IgD-negative memory B cell (primary cell): Measurements from ENCODE around the gene LHX3. TPM values are rescaled to one million over a fixed set of nuclear protein-coding genes. Genes with fewer than 3 reads are reported as not detected.
A peak's percentile ranks its signal among the peaks of the same experiment; 100 is the strongest.

Experiments used
- H3K27ac Mint-ChIP-seq, 3 donors: one replicate each; pipeline ENCODE4 v1.8.0; 2020 to 2022; ENCODE audit warnings: mild to moderate bottlenecking in 3 of 3, mixed read lengths in 3 of 3, moderate library complexity in 1 of 3
- H3K27me3 Mint-ChIP-seq: one replicate; pipeline ENCODE4 v1.8.0; 2021; ENCODE audit warnings: mixed read lengths
- H3K36me3 Mint-ChIP-seq: one replicate; pipeline ENCODE4 v1.8.0; 2020; ENCODE audit warnings: mild to moderate bottlenecking, mixed read lengths
- H3K4me1 Mint-ChIP-seq, 3 donors: one replicate each; pipeline ENCODE4 v1.8.0; 2020 to 2022; ENCODE audit warnings: mixed read lengths in 3 of 3, mild to moderate bottlenecking in 1 of 3
- H3K4me3 Mint-ChIP-seq, 4 donors: one replicate each; pipeline ENCODE4 v1.8.0; 2020 to 2022; ENCODE audit warnings: mild to moderate bottlenecking in 4 of 4, mixed read lengths in 4 of 4, moderate library complexity in 3 of 4
- H3K9me3 Mint-ChIP-seq, 3 donors: one replicate each; pipeline ENCODE4 v1.8.0; 2020 to 2021; ENCODE audit warnings: mixed read lengths in 3 of 3, mild to moderate bottlenecking in 1 of 3
- polyA plus RNA-seq: library from polyadenylated mRNA; unstranded; fragments of 300-500 nt; fragmentation: Illumina TruSeq; gene quantifications from one replicate; pipeline ENCODE4 v1.2.3, GENCODE V29; 2021

The LHX3 gene
- polyA plus RNA-seq, 1 donor from 2014 or later = not detected

DNA sequence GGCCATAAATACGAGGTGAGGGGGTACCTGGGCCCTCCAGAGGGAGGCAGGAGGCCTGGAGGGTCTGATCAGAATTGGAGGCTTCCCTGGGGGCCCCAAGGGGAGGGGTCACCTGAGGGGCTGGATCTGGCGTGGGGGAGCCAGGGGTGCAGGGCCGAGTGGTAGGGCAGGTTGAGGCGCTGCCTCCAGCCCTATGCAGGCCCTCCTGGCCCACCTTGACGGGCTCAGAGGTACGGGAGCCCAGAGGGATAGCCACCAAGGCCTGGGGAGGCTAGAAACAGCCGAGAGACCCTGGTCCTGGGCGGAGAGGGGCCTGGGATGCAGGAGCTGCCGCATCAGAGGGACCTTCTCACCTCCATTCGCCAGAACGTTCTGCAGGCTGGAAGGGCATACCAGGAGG, 24.3 kb downstream of the LHX3 start:
- no peaks in the 10 kb centered on the region for H3K4me1 Mint-ChIP-seq
- H3K36me3 Mint-ChIP-seq = no peaks in the 10 kb centered on the region
- no peak overlapping the region for H3K27ac Mint-ChIP-seq
- H3K4me3 Mint-ChIP-seq = no peak overlapping the region
- H3K9me3 Mint-ChIP-seq = no peaks in the 10 kb centered on the region
- H3K27me3 Mint-ChIP-seq = peaks cover 19% of the 10 kb centered on the region

DNA sequence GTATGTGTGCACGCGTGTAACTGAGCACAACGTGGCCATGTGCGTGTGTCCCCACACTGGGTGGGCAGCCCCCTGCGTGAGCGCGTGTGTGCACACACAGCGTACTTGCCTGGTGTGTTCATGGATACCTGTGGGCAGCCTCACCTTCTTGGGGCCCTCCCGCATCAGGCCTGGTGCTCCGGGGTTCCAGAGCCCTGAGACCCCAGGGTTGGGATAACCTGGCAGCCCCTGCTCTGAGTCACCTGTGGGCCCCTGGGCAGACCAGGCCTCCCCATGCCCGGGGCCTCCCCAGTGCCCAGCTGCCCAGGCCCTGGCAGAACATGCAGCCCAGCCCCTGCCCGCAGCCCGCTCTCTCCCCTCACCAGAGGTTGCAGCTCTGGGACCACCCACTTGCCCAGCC, 25.2 kb downstream of the LHX3 start:
- Mint-ChIP-seq H3K4me1 (no peaks in the 10 kb centered on the region), H3K9me3 (no peaks in the 10 kb centered on the region), H3K4me3 (no peak overlapping the region), H3K36me3 (no peaks in the 10 kb centered on the region), H3K27ac (no peak overlapping the region), H3K27me3 (peaks cover 15% of the 10 kb centered on the region)

DNA sequence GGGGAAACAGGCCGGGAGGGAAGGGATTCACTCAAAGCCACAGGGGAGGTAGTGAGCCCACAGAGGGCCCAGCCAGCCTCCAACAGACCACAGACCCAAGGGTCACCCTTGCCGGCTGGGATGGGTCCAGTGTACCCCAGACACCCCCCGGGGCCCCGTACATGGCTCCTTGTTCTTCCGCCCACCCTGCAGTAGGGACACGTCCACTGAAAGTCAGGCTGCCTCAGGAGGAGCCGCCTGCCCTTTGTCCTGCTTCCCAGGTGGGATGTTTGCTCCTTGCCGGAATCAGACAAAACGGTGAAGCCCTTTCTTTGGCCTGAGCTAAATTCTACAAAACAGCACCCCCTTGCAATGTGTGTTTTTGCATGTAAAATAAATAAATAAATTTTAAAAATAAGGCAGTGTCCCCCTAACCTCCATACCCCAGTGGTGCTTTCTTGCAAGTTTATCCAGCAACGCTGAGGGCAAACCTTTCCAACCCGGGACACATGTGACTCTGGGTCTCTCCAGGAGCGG, 25.8 kb downstream of the LHX3 start:
- no peaks in the 10 kb centered on the region for H3K9me3 Mint-ChIP-seq
- H3K36me3 Mint-ChIP-seq = no peaks in the 10 kb centered on the region
- H3K4me3 Mint-ChIP-seq = no peak overlapping the region
- H3K4me1 Mint-ChIP-seq = no peaks in the 10 kb centered on the region
- H3K27me3 Mint-ChIP-seq = peaks cover 13% of the 10 kb centered on the region
- no peak overlapping the region for H3K27ac Mint-ChIP-seq

GRCh38 chr9:136178773-136179075, 26.2 kb downstream of the LHX3 start:
- H3K9me3 Mint-ChIP-seq = no peaks in the 10 kb centered on the region
- H3K4me1 Mint-ChIP-seq = no peaks in the 10 kb centered on the region
- H3K27me3 Mint-ChIP-seq = peaks cover 12% of the 10 kb centered on the region
- no peak overlapping the region for H3K27ac Mint-ChIP-seq
- no peaks in the 10 kb centered on the region for H3K36me3 Mint-ChIP-seq
- no peak overlapping the region for H3K4me3 Mint-ChIP-seq

DNA sequence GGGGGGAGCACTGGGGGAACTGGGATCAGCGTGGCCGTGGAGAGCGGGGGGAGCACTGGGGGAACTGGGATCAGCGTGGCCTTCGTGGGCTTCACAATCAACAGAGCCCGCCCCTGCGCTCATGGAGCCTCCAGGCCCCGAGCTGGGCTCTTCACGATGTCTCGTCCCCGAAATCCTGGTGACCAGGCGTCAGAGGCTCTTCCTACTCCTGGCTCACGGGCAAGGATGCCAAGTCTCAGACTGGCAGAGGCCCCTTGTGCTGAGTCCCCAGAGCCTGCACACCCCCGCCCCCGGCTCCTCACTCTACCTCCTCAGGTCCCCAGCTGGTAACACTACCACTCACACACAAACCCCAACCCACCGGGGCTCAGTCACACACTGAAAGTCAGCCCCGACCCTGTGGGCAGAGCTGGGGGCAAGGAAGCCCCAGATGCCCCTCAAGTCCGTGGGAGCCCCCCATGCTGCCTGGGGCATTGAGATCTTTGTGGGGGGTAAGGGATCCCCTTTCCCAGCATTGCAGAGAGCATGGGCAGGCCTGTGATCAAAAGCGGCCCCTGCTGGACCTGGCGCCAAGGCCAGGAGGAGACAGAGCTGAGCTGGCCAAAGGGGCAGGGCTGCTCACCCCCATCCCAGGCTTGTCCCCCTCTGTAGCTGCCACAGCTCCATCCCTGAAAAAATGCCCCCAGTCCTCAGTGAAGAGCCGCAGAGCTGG, 26.7 kb downstream of the LHX3 start:
- H3K36me3 Mint-ChIP-seq = peaks cover 1% of the 10 kb centered on the region
- H3K4me3 Mint-ChIP-seq = no peak overlapping the region
- peaks cover 8% of the 10 kb centered on the region for H3K27me3 Mint-ChIP-seq
- H3K4me1 Mint-ChIP-seq = no peaks in the 10 kb centered on the region
- no peaks in the 10 kb centered on the region for H3K9me3 Mint-ChIP-seq
- no peak overlapping the region for H3K27ac Mint-ChIP-seq

- no peak overlapping the region for H3K27ac Mint-ChIP-seq
- H3K27me3 Mint-ChIP-seq = peaks cover 4% of the 10 kb centered on the region
- no peaks in the 10 kb centered on the region for H3K4me1 Mint-ChIP-seq
- peaks cover 2% of the 10 kb centered on the region for H3K36me3 Mint-ChIP-seq
- no peak overlapping the region for H3K4me3 Mint-ChIP-seq
- no peaks in the 10 kb centered on the region for H3K9me3 Mint-ChIP-seq
These were observed 27.7 kb downstream of the LHX3 start for GRCh38 chr9:136177224-136177623.

DNA sequence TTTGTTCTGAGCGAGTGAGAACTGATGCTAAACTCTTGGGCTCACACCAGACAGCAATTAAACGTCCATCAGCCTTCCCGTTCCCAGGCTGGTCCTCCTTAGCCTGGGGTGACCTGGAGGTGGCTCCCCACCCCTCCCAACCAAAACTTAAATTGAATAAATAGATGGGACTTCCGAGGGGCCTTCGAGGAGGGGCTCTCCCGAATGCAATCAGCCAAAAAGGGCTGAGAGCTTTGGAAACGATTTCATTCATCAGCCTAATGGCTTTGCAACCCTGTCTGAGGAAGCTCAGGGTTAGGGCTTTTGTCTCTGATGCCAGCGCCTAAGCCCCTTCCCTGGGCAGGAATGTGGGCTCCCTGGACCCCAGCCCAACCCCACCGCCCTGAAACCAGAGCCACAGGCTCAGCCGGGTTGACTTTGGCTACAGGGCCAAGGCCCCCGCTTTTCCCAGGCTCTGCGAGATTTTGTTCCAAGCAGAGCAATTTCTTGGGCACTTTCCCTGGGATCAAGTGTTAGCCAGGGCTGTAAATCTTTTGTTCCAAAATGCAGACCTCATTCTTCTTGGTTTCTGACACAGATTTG, 29.2 kb downstream of the LHX3 start:
- peaks cover 2% of the 10 kb centered on the region for H3K36me3 Mint-ChIP-seq
- H3K9me3 Mint-ChIP-seq = no peaks in the 10 kb centered on the region
- peaks cover 5% of the 10 kb centered on the region for H3K27me3 Mint-ChIP-seq
- peak overlapping the region in 1 of 4 donors; percentile 6 for H3K4me3 Mint-ChIP-seq
- H3K27ac Mint-ChIP-seq = no peak overlapping the region
- peaks cover 0 to 3% (median 0%) of the 10 kb centered on the region in 3 donors for H3K4me1 Mint-ChIP-seq

DNA sequence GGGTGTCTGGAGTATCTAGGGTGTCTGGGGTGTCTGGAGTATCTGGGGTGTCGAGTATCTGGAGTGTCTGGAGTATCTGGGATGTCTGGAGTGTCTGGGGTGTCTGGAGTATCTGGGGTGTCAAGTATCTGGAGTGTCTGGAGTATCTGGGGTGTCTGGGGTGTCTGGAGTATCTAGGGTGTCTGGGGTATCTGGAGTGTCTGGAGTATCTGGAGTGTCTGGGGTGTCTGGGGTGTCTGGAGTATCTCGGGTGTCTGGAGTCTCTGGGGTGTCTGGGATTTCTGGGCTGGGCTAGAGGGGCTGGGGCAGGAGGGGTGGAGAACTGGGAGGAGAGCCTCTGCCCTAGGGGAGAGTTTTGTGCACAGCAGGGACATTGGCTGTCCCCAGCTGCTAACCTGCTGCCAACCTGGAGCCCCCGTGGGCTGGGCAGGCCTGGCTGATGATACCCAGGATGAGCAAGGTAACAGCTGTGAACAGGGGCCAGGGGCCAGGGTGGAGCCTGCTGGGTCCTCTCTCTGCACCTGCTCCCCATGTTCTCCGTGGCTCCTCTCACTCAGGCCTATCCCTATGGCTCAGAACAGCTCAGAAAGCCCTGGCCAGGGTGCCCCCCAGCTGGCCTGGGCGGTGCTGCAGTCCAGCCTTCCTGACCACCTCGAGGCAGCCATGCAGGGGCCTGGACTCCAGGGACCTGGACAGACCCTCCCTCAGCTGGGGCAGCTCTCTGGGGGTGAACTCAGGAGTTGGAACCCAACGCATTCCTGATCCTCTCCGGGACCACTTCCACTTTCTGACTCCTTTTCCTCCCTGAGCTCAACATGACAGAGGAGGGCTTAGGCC, 29.9 kb downstream of the LHX3 start:
- Mint-ChIP-seq H3K27ac (no peak overlapping the region), H3K36me3 (peaks cover 2% of the 10 kb centered on the region), H3K4me3 (peak overlapping the region in 1 of 4 donors; percentile 6), H3K4me1 (peaks cover 0 to 3% (median 0%) of the 10 kb centered on the region in 3 donors), H3K27me3 (peaks cover 3% of the 10 kb centered on the region), H3K9me3 (no peaks in the 10 kb centered on the region)

GRCh38 chr9:136173648-136174290, 31.2 kb downstream of the LHX3 start:
- H3K4me3 Mint-ChIP-seq = no peak overlapping the region

GRCh38 chr9:136172412-136173079, 32.4 kb downstream of the LHX3 start:
- Mint-ChIP-seq H3K4me3 (no peak overlapping the region), H3K9me3 (no peaks in the 10 kb centered on the region), H3K27me3 (peaks cover 5% of the 10 kb centered on the region), H3K4me1 (peaks cover 0 to 3% (median 0%) of the 10 kb centered on the region in 3 donors), H3K36me3 (peaks cover 2% of the 10 kb centered on the region), H3K27ac (no peak overlapping the region)

More at GRCh38 chr9:136173648-136174290, 31.2 kb downstream of the LHX3 start:
- Mint-ChIP-seq H3K9me3 (no peaks in the 10 kb centered on the region), H3K27ac (no peak overlapping the region), H3K36me3 (peaks cover 2% of the 10 kb centered on the region), H3K4me1 (peaks cover 0 to 3% (median 0%) of the 10 kb centered on the region in 3 donors), H3K27me3 (peaks cover 3% of the 10 kb centered on the region)

DNA sequence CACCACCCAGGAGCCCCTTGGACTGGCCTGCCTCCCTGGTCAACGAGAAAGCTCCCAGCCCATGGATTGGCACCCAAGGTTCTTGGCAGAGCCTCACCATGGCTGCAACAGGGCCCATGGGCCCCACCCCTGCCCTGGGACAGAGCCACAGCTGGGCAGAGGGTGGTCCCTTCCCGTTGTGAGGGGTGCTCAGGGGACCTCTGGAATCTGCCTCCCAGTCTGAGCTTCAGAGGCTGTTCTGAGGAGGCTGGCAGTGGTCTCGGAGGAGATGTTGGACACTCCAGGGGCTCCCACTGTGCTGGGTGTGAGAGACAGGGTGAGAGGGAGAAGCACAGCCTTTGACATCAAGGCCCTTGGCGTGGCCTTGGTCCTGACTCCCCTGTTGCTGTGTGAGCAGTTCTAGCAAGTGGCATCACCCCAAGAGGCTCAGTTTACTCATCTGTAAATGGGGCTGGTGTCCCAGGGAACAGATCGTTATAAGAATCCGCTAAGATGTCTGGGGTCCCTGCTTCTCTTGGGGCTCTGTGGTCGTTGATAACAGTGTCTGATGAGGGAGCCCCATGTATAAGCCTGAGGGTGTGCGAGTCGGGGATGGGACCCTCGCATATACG, 33.0 kb downstream of the LHX3 start:
- H3K4me1 Mint-ChIP-seq = peaks cover 0 to 3% (median 0%) of the 10 kb centered on the region in 3 donors
- H3K27me3 Mint-ChIP-seq = peaks cover 5% of the 10 kb centered on the region
- peaks cover 2% of the 10 kb centered on the region for H3K36me3 Mint-ChIP-seq
- H3K4me3 Mint-ChIP-seq = no peak overlapping the region
- H3K9me3 Mint-ChIP-seq = no peaks in the 10 kb centered on the region
- no peak overlapping the region for H3K27ac Mint-ChIP-seq

DNA sequence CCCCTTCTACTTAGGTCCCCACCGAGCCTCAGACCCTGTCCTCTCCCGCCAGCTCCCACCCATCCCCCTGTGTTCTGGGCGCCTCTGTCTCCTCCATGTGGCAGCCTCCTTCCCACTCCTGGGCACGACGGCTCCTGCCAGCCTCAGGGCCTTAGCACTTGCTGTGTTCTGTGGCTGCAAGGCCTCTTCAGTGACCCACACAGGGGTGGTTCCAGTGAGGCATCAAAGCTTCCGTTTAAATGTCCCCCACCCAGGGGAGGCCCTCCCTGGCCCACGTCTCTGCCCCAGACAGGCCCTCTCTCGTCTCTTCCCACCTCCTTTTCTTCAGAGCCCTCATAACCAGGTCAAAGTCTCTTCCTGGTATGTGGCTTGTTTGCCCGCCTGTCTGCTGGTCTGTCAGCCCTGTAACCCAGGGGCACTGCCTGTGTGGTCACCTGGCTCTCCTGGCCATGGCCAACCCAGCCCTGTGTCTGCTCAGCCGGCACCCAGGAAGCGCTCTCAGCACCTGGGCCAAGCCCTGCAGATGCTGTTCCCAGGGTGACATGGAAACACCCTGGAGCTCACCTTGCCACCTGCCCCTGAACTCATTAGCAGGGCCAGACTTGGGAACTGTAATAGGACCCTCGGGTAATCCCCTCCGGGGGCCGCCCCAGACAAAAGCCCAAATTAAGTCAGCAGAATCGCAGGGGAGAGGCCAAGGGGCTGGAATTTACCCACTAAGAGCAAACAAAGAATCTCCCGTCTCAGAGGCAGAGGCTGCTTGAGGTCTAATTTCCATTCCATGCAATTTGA, 33.7 kb downstream of the LHX3 start:
- H3K4me3 Mint-ChIP-seq = no peak overlapping the region
- H3K36me3 Mint-ChIP-seq = peaks cover 2% of the 10 kb centered on the region
- no peak overlapping the region for H3K27ac Mint-ChIP-seq
- H3K4me1 Mint-ChIP-seq = peaks cover 0 to 3% (median 0%) of the 10 kb centered on the region in 3 donors
- no peaks in the 10 kb centered on the region for H3K9me3 Mint-ChIP-seq
- peaks cover 7% of the 10 kb centered on the region for H3K27me3 Mint-ChIP-seq

GRCh38 chr9:136170006-136170901, 34.7 kb downstream of the LHX3 start:
- Mint-ChIP-seq H3K4me1 (peaks cover 0 to 3% (median 0%) of the 10 kb centered on the region in 3 donors), H3K36me3 (peaks cover 2% of the 10 kb centered on the region), H3K4me3 (peak overlapping the region in 1 of 4 donors; percentile 47), H3K9me3 (no peaks in the 10 kb centered on the region), H3K27ac (no peak overlapping the region), H3K27me3 (peaks cover 7% of the 10 kb centered on the region)
